Hindlimb muscle (tissue), 1 donor: ENCODE results near the gene RAE1. TPM values are rescaled to one million over a fixed set of nuclear protein-coding genes. Genes with fewer than 3 reads are reported as not detected.
"Not testable (repeated sequence)": the region's sequence is repeated elsewhere in the genome, so short reads cannot be mapped to it uniquely, and the experiment has no call there.

Experiments
- DNase-seq: peaks from one replicate; pipeline ENCODE4 v3.0.0-alpha.2; 2013
- polyA plus RNA-seq: library from polyadenylated mRNA; unstranded; fragments of 120-200 nt; gene quantifications from one replicate; pipeline ENCODE4 v1.2.1, GENCODE V29; 2013; ENCODE audit not compliant: insufficient read length

RAE1 gene
- polyA plus RNA-seq, 1 donor: 27.3 TPM

- no peak for DNase-seq
Observed at GRCh38 chr20:57326667-57327455, 24.2 kb upstream of the RAE1 start.

GRCh38 chr20:57327820-57328219 is 23.2 kb upstream of the RAE1 start:
- DNase-seq: no peak

- DNase-seq: no peak
Observed at GRCh38 chr20:57329608-57330221, 21.3 kb upstream of the RAE1 start, which contains the start of gene SPO11. TSS of gene SPO11 (plus strand) at chr20:57329803. CDS start at chr20:57329868, 65 bp downstream.

- no peak for DNase-seq
Observed at GRCh38 chr20:57330998-57331397, 20.1 kb upstream of the RAE1 start.

- no peak for DNase-seq
Observed at GRCh38 chr20:57332105-57333089, 18.7 kb upstream of the RAE1 start.

GRCh38 chr20:57335392-57335791 is 15.7 kb upstream of the RAE1 start:
- no peak for DNase-seq

- DNase-seq: no peak
Observed at GRCh38 chr20:57341663-57342062, 9.4 kb upstream of the RAE1 start.

- DNase-seq: no peak
Observed at GRCh38 chr20:57342829-57343228, 8.2 kb upstream of the RAE1 start.

GRCh38 chr20:57346477-57346876 is 4.6 kb upstream of the RAE1 start:
- peak; percentile 75 for DNase-seq

- no peak for DNase-seq
Observed at GRCh38 chr20:57347393-57347792, 3.7 kb upstream of the RAE1 start.

GRCh38 chr20:57348200-57348921 is 2.7 kb upstream of the RAE1 start:
- DNase-seq: not testable (repeated sequence)

GRCh38 chr20:57348922-57349574 is 2.0 kb upstream of the RAE1 start:
- not testable (repeated sequence) for DNase-seq

- no peak for DNase-seq
Observed at GRCh38 chr20:57350081-57350710, 859 bp upstream of the RAE1 start.

- DNase-seq: not testable (repeated sequence)
Observed at GRCh38 chr20:57350726-57351041, 371 bp upstream of the RAE1 start.

- no peak for DNase-seq
Observed at GRCh38 chr20:57352305-57352704, 1.2 kb downstream of the RAE1 start.

- no peak for DNase-seq
Observed at GRCh38 chr20:57353351-57353750, 2.3 kb downstream of the RAE1 start.

- DNase-seq: no peak
Observed at GRCh38 chr20:57361517-57361916, 10.5 kb downstream of the RAE1 start.

GRCh38 chr20:57364451-57364850 is 13.4 kb downstream of the RAE1 start:
- no peak for DNase-seq

GRCh38 chr20:57369596-57369995 is 18.5 kb downstream of the RAE1 start:
- no peak for DNase-seq

GRCh38 chr20:57370316-57370715 is 19.3 kb downstream of the RAE1 start:
- no peak for DNase-seq

- DNase-seq: no peak
Observed at GRCh38 chr20:57371363-57371762, 20.3 kb downstream of the RAE1 start.
